ENCODE results near the gene GAS2L2. TPM values are rescaled to one million over a fixed set of nuclear protein-coding genes. Genes with fewer than 3 reads are reported as not detected.

Gene GAS2L2
- total RNA-seq, 2 donors from 2014 or later = not detected

GRCh38 chr17:35723735-35724134 lies 29.3 kb downstream of the GAS2L2 start:
- Histone ChIP-seq H3K4me3 (no peak overlapping the region), H3K27me3 (replicated peaks; ENCODE audit: insufficient read depth) (no peaks in the 10 kb centered on the region), H3K36me3 (peaks cover 0 to 7% of the 10 kb centered on the region in 2 donors), H3K9me3 (no peaks in the 10 kb centered on the region), H3K27ac (no peak overlapping the region), H3K4me1 (replicated peaks) (no peaks in the 10 kb centered on the region)
- 93% methylated on average over 2 of the region's 2 CpGs for WGBS
- intact Hi-C loops (cut with DNase I) = no loop called here
- TF ChIP-seq POLR2A (IDR thresholded peaks at IDR 0.05) (no peak), CTCF (IDR thresholded peaks at IDR 0.05) (no peak), POLR2AphosphoS5 (IDR thresholded peaks at IDR 0.05) (no peak)
- DNase-seq (ENCODE audit: low spot score) = no peak

- Histone ChIP-seq H3K27me3 (replicated peaks; ENCODE audit: insufficient read depth) (no peaks in the 10 kb centered on the region), H3K36me3 (no peaks in the 10 kb centered on the region), H3K9me3 (no peaks in the 10 kb centered on the region), H3K27ac (peak overlapping the region; percentile 55 to 77), H3K4me3 (no peak overlapping the region), H3K4me1 (replicated peaks) (peaks cover 3% of the 10 kb centered on the region)
- DNase-seq (ENCODE audit: low spot score) = no peak
- WGBS = 41% methylated on average over 2 of the region's 2 CpGs
- TF ChIP-seq CTCF (IDR thresholded peaks at IDR 0.05) (no peak), POLR2A (IDR thresholded peaks at IDR 0.05) (no peak), POLR2AphosphoS5 (IDR thresholded peaks at IDR 0.05) (no peak)
- intact Hi-C loops (cut with DNase I) = no loop called here
Observed at GRCh38 chr17:35717475-35717874, 35.6 kb downstream of the GAS2L2 start.

GRCh38 chr17:35716897-35717465 lies 36.1 kb downstream of the GAS2L2 start:
- no peak overlapping the region for H3K4me3 ChIP-seq
- H3K27me3 ChIP-seq (replicated peaks; ENCODE audit: insufficient read depth) = no peaks in the 10 kb centered on the region
- intact Hi-C loops (cut with DNase I) = no loop called here
- 30% methylated on average over 4 of the region's 4 CpGs for WGBS
- no peak for TF ChIP-seq POLR2A (IDR thresholded peaks at IDR 0.05)
- peak; percentile 86 for TF ChIP-seq POLR2AphosphoS5 (IDR thresholded peaks at IDR 0.05)
- no peak for TF ChIP-seq CTCF (IDR thresholded peaks at IDR 0.05)
- H3K9me3 ChIP-seq = no peaks in the 10 kb centered on the region
- DNase-seq (ENCODE audit: low spot score) = peak; percentile 76
- no peaks in the 10 kb centered on the region for H3K36me3 ChIP-seq
- H3K4me1 ChIP-seq (replicated peaks) = peaks cover 3% of the 10 kb centered on the region
- peak overlapping the region; percentile 55 to 77 for H3K27ac ChIP-seq

GRCh38 chr17:35716173-35716572 lies 36.9 kb downstream of the GAS2L2 start:
- Histone ChIP-seq H3K36me3 (no peaks in the 10 kb centered on the region), H3K27ac (peak overlapping the region; percentile 55 to 77), H3K4me1 (replicated peaks) (peaks cover 3% of the 10 kb centered on the region), H3K4me3 (no peak overlapping the region), H3K27me3 (replicated peaks; ENCODE audit: insufficient read depth) (no peaks in the 10 kb centered on the region), H3K9me3 (no peaks in the 10 kb centered on the region)
- WGBS = 67% methylated on average over 3 of the region's 3 CpGs
- DNase-seq (ENCODE audit: low spot score) = no peak
- TF ChIP-seq CTCF (IDR thresholded peaks at IDR 0.05) (no peak), POLR2AphosphoS5 (IDR thresholded peaks at IDR 0.05) (no peak), POLR2A (IDR thresholded peaks at IDR 0.05) (no peak)
- intact Hi-C loops (cut with DNase I) = no loop called here

- intact Hi-C loops (cut with DNase I) = no loop called here
Observed at GRCh38 chr17:35715416-35715815, 37.6 kb downstream of the GAS2L2 start.

More at GRCh38 chr17:35715416-35715815, 37.6 kb downstream of the GAS2L2 start:
- no peak for DNase-seq (ENCODE audit: low spot score)
- no peak overlapping the region for H3K27ac ChIP-seq
- no peak overlapping the region for H3K4me3 ChIP-seq
- H3K9me3 ChIP-seq = no peaks in the 10 kb centered on the region
- TF ChIP-seq CTCF (IDR thresholded peaks at IDR 0.05) (no peak), POLR2AphosphoS5 (IDR thresholded peaks at IDR 0.05) (no peak), POLR2A (IDR thresholded peaks at IDR 0.05) (no peak)
- H3K4me1 ChIP-seq (replicated peaks) = peaks cover 3% of the 10 kb centered on the region
- no peaks in the 10 kb centered on the region for H3K36me3 ChIP-seq
- H3K27me3 ChIP-seq (replicated peaks; ENCODE audit: insufficient read depth) = no peaks in the 10 kb centered on the region

Measured in prostate gland (tissue), 2 donors.